HepG2 (cell line): ENCODE data around the gene SLC25A33. TPM values are rescaled to one million over a fixed set of nuclear protein-coding genes. Genes with fewer than 3 reads are reported as not detected.

Experiments
- AGO2 ChIP-seq: fragments of 200-400 bp; formaldehyde crosslinking; optimal IDR thresholded peaks from 2 replicates; pipeline ENCODE3; 2017; ENCODE audit warnings: mild to moderate bottlenecking, low read depth, low read length, moderate library complexity
- HOXA9 ChIP-seq: sonication (generic); formaldehyde crosslinking; IDR thresholded peaks from 2 replicates; pipeline ENCODE4 v1.8.1; 2022; ENCODE audit warnings: missing genetic modification reagents, mild to moderate bottlenecking, moderate library complexity, borderline replicate concordance
- KMT2A ChIP-seq: sonication (generic); formaldehyde crosslinking; IDR thresholded peaks from 2 replicates; pipeline ENCODE4 v1.4.0; 2020; ENCODE audit warnings: missing genetic modification reagents
- SMARCE1 ChIP-seq: fragments of 450-650 bp; IDR thresholded peaks from 2 replicates; pipeline ENCODE4 v1.6.1; 2017; ENCODE audit warnings: borderline replicate concordance
- ZBTB20 ChIP-seq: sonication (generic); formaldehyde crosslinking; IDR thresholded peaks from 2 replicates; pipeline ENCODE4 v1.8.1; 2023; ENCODE audit warnings: missing genetic modification reagents, low read depth, mild to moderate bottlenecking, borderline replicate concordance
- ZNF121 ChIP-seq: sonication (generic); formaldehyde crosslinking; IDR thresholded peaks from 2 replicates; pipeline ENCODE4 v1.5.0; 2020; ENCODE audit warnings: mild to moderate bottlenecking, missing genetic modification reagents
- ZNF570 ChIP-seq: sonication (generic); formaldehyde crosslinking; IDR thresholded peaks from 2 replicates; pipeline ENCODE4 v1.4.0; 2020; ENCODE audit warnings: mild to moderate bottlenecking, missing genetic modification reagents, borderline replicate concordance
- ZNF644 ChIP-seq: IDR thresholded peaks from 2 replicates; pipeline ENCODE4 v1.6.1; 2016; ENCODE audit warnings: low read depth
- polyA plus RNA-seq, 8 experiments: library from polyadenylated mRNA; depleted of rRNA in 3 of 8; stranded (reverse) in 7 of 8; unstranded in 1 of 8; fragments of >200 nt; fragmentation: Illumina TruSeq in 4 of 8; extraction: Trizol in 4 of 8; gene quantifications; 2 replicates each; pipeline versions ENCODE4 v1.2.1 to v1.2.3, GENCODE V29; 2011 to 2016; ENCODE audit warnings: low read depth in 4 of 8, missing spikeins in 1 of 8, mixed read lengths in 1 of 8; ENCODE audit not compliant: insufficient read depth in 1 of 8
- total RNA-seq, 5 experiments: library from RNA; depleted of rRNA; stranded (reverse); fragments of >200 nt; fragmentation: Illumina TruSeq; extraction: Trizol; gene quantifications; 2 replicates each; pipeline ENCODE4 v1.2.3, GENCODE V29; 2016; ENCODE audit warnings: low read depth in 1 of 5
- TF ChIP-seq, protein P1 (sequence below): sonication (generic); formaldehyde crosslinking; IDR thresholded peaks from 2 replicates; pipeline ENCODE4 v1.5.0; 2020; ENCODE audit warnings: missing genetic modification reagents
- TF ChIP-seq, protein P2 (sequence below): fragments of 450-650 bp; IDR thresholded peaks from 2 replicates; pipeline ENCODE4 v1.6.1; 2017; ENCODE audit warnings: mild to moderate bottlenecking
- TF ChIP-seq, protein P3 (sequence below): IDR thresholded peaks from 2 replicates; pipeline ENCODE4 v1.6.1; 2018; ENCODE audit warnings: missing genetic modification reagents
- TF ChIP-seq, protein P4 (sequence below): sonication (generic); formaldehyde crosslinking; IDR thresholded peaks from 2 replicates; pipeline ENCODE4 v1.4.0; 2020; ENCODE audit warnings: missing genetic modification reagents
- TF ChIP-seq, protein P5 (sequence below): IDR thresholded peaks from 2 replicates; pipeline ENCODE4 v1.6.1; 2016; ENCODE audit warnings: missing biosample characterization, missing genetic modification reagents, low read depth
- TF ChIP-seq, protein P6 (sequence below): sonication (generic); formaldehyde crosslinking; IDR thresholded peaks from 2 replicates; pipeline ENCODE4 v1.5.1; 2020; ENCODE audit warnings: mild to moderate bottlenecking, missing genetic modification reagents, borderline replicate concordance
- TF ChIP-seq, protein P7 (sequence below): sonication (generic); formaldehyde crosslinking; IDR thresholded peaks from 2 replicates; pipeline ENCODE4 v1.4.0; 2020; ENCODE audit warnings: missing genetic modification reagents

SLC25A33 gene
- total and polyA plus RNA-seq, 2 of the 13 experiments (the other 11 are each of a cell fraction or from before 2014, with no cell fraction given) = 15.4 to 50.3 TPM

DNA sequence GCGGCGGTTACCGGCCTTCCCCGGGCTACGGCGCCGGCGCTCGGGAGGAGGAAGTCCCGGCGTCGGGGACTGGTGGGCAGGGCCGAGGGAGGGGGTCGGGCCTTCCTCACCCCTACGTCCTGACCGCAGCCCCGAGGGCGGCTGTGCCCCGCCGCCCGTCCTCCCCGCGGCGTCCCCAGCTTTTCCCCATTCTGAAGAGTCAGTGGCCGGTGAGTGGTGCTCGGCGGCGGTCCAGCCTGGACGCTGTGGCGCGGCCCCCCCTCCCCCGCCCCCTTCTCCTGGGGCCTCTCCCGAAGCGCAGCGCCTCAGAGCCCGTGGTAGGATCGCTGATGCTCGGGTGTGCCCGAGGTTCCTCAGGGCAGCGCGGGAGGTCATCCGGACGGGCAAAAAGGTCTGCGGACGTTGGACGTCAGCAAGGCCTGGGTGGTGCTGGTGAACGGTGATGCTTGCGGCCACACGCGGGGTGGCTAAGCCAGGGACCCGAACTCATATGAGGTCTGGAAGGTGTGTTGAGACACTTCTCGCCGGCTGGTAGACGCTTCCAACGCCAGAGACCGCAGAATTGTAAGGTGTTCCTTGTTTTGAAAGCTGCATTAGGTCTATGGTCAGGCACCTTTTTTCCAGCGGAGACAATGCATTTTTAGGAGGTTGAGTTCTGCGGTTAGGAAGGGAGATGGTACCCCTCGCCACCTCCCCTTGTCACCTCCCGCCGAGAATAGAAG is 725 bp downstream of the SLC25A33 start (continued):
- TF ChIP-seq, protein P1, sequence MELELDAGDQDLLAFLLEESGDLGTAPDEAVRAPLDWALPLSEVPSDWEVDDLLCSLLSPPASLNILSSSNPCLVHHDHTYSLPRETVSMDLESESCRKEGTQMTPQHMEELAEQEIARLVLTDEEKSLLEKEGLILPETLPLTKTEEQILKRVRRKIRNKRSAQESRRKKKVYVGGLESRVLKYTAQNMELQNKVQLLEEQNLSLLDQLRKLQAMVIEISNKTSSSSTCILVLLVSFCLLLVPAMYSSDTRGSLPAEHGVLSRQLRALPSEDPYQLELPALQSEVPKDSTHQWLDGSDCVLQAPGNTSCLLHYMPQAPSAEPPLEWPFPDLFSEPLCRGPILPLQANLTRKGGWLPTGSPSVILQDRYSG (CRISPR knock-in tag) = no peak
- no peak for TF ChIP-seq ZNF644 (CRISPR knock-in tag)
- TF ChIP-seq, protein P2, sequence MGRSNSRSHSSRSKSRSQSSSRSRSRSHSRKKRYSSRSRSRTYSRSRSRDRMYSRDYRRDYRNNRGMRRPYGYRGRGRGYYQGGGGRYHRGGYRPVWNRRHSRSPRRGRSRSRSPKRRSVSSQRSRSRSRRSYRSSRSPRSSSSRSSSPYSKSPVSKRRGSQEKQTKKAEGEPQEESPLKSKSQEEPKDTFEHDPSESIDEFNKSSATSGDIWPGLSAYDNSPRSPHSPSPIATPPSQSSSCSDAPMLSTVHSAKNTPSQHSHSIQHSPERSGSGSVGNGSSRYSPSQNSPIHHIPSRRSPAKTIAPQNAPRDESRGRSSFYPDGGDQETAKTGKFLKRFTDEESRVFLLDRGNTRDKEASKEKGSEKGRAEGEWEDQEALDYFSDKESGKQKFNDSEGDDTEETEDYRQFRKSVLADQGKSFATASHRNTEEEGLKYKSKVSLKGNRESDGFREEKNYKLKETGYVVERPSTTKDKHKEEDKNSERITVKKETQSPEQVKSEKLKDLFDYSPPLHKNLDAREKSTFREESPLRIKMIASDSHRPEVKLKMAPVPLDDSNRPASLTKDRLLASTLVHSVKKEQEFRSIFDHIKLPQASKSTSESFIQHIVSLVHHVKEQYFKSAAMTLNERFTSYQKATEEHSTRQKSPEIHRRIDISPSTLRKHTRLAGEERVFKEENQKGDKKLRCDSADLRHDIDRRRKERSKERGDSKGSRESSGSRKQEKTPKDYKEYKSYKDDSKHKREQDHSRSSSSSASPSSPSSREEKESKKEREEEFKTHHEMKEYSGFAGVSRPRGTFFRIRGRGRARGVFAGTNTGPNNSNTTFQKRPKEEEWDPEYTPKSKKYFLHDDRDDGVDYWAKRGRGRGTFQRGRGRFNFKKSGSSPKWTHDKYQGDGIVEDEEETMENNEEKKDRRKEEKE = no peak
- TF ChIP-seq SMARCE1 = no peak
- TF ChIP-seq, protein P3, sequence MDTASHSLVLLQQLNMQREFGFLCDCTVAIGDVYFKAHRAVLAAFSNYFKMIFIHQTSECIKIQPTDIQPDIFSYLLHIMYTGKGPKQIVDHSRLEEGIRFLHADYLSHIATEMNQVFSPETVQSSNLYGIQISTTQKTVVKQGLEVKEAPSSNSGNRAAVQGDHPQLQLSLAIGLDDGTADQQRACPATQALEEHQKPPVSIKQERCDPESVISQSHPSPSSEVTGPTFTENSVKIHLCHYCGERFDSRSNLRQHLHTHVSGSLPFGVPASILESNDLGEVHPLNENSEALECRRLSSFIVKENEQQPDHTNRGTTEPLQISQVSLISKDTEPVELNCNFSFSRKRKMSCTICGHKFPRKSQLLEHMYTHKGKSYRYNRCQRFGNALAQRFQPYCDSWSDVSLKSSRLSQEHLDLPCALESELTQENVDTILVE = no peak
- TF ChIP-seq ZNF121 (CRISPR knock-in tag) = no peak
- TF ChIP-seq, protein P4, sequence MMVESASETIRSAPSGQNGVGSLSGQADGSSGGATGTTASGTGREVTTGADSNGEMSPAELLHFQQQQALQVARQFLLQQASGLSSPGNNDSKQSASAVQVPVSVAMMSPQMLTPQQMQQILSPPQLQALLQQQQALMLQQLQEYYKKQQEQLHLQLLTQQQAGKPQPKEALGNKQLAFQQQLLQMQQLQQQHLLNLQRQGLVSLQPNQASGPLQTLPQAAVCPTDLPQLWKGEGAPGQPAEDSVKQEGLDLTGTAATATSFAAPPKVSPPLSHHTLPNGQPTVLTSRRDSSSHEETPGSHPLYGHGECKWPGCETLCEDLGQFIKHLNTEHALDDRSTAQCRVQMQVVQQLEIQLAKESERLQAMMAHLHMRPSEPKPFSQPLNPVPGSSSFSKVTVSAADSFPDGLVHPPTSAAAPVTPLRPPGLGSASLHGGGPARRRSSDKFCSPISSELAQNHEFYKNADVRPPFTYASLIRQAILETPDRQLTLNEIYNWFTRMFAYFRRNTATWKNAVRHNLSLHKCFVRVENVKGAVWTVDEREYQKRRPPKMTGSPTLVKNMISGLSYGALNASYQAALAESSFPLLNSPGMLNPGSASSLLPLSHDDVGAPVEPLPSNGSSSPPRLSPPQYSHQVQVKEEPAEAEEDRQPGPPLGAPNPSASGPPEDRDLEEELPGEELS (CRISPR knock-in tag) = no peak
- no peak for TF ChIP-seq ZNF570
- TF ChIP-seq KMT2A (CRISPR knock-in tag) = peak; percentile 41; the same call in 1 of the 2 replicates
- TF ChIP-seq, protein P5, sequence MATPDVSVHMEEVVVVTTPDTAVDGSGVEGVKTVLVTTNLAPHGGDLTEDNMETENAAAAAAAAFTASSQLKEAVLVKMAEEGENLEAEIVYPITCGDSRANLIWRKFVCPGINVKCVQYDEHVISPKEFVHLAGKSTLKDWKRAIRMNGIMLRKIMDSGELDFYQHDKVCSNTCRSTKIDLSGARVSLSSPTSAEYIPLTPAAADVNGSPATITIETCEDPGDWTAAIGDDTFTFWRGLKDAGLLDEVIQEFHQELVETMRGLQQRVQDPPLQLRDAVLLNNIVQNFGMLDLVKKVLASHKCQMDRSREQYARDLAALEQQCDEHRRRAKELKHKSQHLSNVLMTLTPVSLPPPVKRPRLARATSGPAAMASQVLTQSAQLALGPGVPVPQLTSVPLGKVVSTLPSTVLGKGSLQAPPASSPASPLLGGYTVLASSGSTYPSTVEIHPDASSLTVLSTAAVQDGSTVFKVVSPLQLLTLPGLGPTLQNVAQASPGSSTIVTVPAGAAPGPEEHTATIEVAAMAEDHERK (CRISPR knock-in tag) = no peak
- TF ChIP-seq, protein P6, sequence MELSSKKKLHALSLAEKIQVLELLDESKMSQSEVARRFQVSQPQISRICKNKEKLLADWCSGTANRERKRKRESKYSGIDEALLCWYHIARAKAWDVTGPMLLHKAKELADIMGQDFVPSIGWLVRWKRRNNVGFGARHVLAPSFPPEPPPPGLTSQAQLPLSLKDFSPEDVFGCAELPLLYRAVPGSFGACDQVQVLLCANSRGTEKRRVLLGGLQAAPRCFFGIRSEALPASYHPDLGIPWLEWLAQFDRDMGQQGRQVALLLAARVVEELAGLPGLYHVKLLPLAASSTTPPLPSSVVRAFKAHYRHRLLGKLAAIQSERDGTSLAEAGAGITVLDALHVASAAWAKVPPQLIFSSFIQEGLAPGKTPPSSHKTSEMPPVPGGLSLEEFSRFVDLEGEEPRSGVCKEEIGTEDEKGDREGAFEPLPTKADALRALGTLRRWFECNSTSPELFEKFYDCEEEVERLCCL (CRISPR knock-in tag) = no peak
- TF ChIP-seq AGO2 = peak; percentile 89
- TF ChIP-seq HOXA9 (CRISPR knock-in tag) = 0 out of 2 replicates have a peak, but pooled peaks have one; percentile 2
- no peak for TF ChIP-seq ZBTB20 (CRISPR knock-in tag)
- TF ChIP-seq, protein P7, sequence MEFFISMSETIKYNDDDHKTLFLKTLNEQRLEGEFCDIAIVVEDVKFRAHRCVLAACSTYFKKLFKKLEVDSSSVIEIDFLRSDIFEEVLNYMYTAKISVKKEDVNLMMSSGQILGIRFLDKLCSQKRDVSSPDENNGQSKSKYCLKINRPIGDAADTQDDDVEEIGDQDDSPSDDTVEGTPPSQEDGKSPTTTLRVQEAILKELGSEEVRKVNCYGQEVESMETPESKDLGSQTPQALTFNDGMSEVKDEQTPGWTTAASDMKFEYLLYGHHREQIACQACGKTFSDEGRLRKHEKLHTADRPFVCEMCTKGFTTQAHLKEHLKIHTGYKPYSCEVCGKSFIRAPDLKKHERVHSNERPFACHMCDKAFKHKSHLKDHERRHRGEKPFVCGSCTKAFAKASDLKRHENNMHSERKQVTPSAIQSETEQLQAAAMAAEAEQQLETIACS (CRISPR knock-in tag) = no peak
